HG03378 (cell line): ENCODE results near the gene KCNJ16.

Experiments used
- ATAC-seq: cut with Tn5 transposase; IDR thresholded peaks from one replicate; pipeline ENCODE4 v1.9.1; 2021; ENCODE audit warnings: mild to moderate bottlenecking, moderate library complexity; ENCODE audit not compliant: unreplicated experiment

The KCNJ16 gene

GRCh38 chr17:70168044-70168976, 93.3 kb downstream of the KCNJ16 start:
- peak; percentile 12 for ATAC-seq

- peak; percentile 85 for ATAC-seq
Measured at GRCh38 chr17:70168977-70169708, 94.1 kb downstream of the KCNJ16 start, which contains the start of gene KCNJ2. KCNJ2 (plus strand) TSS chr17:70169532; CDS start chr17:70175040, 5,508 bp downstream.

GRCh38 chr17:70169709-70170597, 94.9 kb downstream of the KCNJ16 start:
- ATAC-seq = no peak

- ATAC-seq = no peak
Measured at GRCh38 chr17:70171159-70171558, 96.1 kb downstream of the KCNJ16 start.

DNA sequence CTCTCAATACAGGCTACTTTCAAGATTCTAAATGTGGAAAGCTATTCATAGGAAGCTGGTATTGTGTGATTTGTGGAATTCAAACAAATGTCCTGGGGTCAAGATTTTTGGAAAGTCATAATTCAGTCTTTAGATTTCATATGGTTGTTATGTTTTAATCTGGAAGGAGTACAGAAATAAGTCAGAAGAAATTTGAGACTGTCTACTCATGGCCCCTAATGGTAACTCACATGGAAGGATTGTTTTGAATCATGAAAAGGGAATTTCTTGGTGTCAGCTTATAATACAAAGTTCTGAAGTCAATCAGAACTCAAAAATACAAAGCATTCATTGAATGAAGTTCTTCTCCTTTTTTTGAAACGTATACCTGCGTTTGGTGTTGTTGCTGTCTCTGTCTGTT, 97.4 kb downstream of the KCNJ16 start:
- ATAC-seq = no peak

GRCh38 chr17:70172923-70173322, 97.9 kb downstream of the KCNJ16 start:
- ATAC-seq = no peak

GRCh38 chr17:70173681-70174080, 98.7 kb downstream of the KCNJ16 start:
- ATAC-seq = no peak

GRCh38 chr17:70181376-70181775, 106.4 kb downstream of the KCNJ16 start:
- no peak for ATAC-seq

GRCh38 chr17:70181866-70182265, 106.8 kb downstream of the KCNJ16 start:
- ATAC-seq = no peak

DNA sequence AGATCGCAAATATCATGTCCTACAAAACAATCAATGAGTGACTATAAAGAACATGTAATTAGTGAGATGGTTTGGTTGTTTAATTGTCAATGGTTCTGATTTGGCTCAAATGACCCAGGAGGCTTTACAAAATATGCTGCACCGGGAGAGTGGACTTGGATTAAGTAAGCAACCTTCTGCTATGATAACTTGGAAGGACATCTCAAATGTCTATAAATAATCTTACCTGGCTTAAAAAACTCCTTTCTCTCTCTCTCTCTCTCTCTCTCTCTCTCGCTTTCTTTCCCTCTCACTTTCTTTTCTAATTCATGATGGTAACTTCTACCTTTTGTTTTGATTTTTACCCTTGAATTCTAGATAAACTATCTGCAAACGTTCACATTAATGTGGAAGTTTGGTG, 108.5 kb downstream of the KCNJ16 start:
- no peak for ATAC-seq

GRCh38 chr17:70184207-70184606, 109.2 kb downstream of the KCNJ16 start:
- ATAC-seq = no peak

- no peak for ATAC-seq
Measured at GRCh38 chr17:70184770-70185169, 109.7 kb downstream of the KCNJ16 start.
